Kidney glomerular epithelial cell (primary cell): ENCODE measurements around the gene TNK1.
"Not testable (repeated sequence)": the region's sequence is repeated elsewhere in the genome, so short reads cannot be mapped to it uniquely, and the experiment has no call there.

Experiments
- DNase-seq: peaks from one replicate; lab custom pipeline; 2025; lab: John Stamatoyannopoulos, UW

Gene TNK1

DNA sequence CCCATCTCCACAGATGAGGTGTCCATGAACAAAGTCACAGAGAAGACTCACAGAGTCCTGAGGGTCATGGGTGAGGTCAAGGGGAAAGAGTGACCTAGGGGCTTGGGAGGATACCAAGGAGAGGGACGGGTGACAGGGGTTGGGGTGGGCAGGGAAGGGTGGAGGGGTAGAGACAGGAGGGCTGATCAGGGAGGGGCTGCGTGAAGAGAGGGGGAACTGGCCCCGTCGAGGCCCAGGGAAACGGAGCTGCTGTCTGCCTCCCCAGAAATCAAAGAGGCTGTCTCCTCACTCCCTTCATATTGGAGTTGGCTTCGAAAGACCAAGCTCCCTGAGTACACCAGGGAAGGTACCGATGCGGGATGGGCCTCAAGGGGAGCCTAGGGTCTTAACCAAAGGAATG, 25.3 kb upstream of the TNK1 start:
- DNase-seq: no peak

GRCh38 chr17:7356072-7356549, 24.8 kb upstream of the TNK1 start:
- peak; percentile 48 for DNase-seq

GRCh38 chr17:7356756-7357155, 24.1 kb upstream of the TNK1 start:
- no peak for DNase-seq

DNA sequence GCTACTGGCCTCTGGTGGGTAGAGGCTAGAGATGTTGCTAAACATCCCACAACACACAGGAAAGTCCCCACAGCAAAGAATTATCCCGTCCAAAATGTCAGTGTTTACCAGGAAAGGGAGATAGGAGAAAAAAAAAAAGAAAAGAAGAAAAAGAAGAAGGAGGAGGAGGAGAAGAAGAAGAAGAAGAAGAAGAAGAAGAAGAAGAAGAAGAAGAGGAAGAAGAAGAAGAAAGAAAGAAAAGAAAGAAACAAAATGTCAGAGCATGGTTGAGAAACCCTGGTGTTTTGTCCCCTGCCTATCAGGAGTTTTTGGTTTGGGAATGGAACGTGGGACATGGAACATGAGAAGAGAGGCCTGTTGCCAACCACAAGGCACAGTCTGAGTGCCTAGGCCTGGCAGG, 23.5 kb upstream of the TNK1 start:
- DNase-seq: no peak

GRCh38 chr17:7361906-7362305, 19.0 kb upstream of the TNK1 start:
- no peak for DNase-seq

DNA sequence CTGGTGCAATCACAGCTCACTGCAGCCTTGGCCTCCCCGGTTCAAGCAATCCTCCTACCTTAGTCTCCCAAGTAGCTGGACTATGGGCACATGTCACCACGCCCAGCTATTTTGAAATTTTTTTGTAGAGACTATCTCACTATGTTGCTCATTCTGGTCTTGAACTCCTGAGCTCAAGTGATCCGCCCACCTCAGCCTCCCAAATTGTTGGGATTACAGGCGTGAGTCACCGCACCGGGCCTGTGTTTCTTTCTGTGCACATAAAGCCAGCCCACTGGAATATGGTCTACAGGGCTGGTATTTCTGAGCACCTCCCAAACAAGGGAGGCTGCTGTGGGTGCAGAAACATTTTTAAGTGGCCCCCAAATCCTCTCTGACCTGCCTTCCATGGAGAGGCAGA, 17.6 kb upstream of the TNK1 start:
- DNase-seq: no peak

- DNase-seq: not testable (repeated sequence)
These were observed 14.9 kb upstream of the TNK1 start for GRCh38 chr17:7365963-7366362.

DNA sequence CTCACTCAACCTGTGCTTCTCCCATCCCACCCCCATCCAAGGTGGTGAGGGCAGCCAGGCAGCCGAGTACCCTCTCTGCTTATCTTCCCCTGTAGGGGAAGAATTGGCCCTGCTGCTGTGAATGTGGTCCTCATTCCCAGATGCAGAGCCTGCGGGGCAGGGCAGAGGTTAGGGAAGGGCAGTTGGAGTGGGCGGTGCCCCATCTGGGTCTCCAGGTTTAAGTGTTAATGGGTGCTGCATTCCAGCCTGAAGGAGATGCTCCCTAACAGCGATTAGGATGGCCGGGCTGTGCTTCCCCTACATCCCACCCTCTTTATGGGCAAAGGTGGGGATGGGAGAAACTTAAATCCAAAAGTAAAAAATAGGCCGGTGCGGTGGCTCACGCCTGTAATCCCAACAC, 13.8 kb upstream of the TNK1 start:
- no peak for DNase-seq

GRCh38 chr17:7367918-7368598, 12.8 kb upstream of the TNK1 start:
- DNase-seq: no peak

GRCh38 chr17:7368599-7368994, 12.3 kb upstream of the TNK1 start:
- not testable (repeated sequence) for DNase-seq

- DNase-seq: no peak
These were observed 11.1 kb upstream of the TNK1 start for GRCh38 chr17:7369825-7370224.

GRCh38 chr17:7370853-7371252, 10.0 kb upstream of the TNK1 start:
- no peak for DNase-seq

DNA sequence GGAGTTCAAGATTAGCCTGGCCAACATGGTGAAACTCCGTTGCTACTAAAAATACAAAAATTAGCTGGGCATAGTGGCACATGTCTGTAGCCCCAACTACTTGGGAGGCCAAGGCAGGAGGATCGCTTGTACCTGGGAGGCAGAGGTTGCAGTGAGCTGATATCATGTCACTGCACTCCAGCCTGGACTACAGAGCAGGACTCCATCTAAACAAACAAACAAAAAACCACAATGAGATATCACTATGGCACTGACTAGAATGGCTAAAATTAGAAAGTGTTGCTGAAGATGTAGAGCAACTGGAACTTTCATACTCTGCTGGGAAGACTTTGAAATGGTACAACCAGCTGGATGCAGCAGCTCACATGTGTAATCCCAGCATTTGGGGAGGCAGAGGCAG, 6.5 kb upstream of the TNK1 start:
- DNase-seq: no peak

- no peak for DNase-seq
These were observed 1.8 kb upstream of the TNK1 start for GRCh38 chr17:7379134-7379533.

DNA sequence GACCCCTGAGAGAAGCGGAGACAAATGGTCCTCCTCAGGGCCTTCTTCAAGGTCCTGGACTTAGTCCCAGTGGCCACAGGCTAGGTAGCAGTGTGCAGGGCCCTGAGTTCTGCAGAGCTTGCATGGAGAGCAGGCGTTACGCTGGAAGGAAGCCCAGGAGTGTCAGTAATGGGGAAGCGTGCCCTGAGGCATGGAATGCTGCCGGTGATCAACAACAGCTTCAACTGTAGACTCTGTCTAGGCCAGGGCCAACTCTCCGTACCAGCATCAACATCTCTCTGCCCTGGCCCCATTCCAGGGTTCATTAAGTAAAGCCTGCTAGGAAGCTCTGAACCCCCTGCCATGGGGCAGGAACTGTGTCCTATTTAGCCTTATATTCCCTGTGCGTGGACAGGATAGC, 568 bp upstream of the TNK1 start:
- no peak for DNase-seq

DNA sequence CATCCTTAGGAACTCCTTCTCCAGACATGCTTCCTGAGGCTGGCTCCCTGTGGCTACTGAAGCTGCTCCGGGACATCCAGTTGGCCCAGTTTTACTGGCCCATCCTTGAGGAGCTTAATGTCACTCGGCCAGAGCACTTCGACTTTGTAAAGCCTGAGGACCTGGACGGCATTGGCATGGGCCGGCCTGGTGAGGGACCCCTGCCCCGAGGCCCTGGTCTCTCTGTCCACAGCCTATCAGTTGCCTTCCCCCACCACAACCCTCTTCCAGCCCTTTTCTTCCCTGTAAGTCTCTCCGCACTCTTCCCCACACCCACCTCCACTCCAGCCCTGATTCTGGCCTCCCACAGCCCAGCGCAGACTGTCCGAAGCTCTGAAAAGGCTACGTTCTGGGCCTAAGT, 2.0 kb downstream of the TNK1 start:
- DNase-seq: no peak

DNA sequence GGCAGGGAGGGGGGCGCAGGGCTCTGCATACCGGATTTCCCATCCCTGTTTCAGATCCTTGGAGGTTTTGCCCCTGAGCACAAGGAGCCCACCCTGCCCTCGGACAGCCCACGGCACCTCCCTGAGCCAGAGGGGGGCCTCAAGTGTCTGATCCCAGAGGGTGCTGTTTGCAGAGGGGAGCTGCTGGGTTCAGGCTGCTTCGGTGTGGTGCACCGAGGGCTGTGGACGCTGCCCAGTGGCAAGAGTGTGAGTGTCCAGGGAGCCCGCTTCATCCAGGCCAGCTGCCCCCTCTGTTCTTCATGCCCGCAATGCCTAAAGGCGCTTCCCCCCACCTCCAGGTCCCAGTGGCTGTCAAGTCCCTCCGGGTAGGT, 2.5 kb downstream of the TNK1 start:
- DNase-seq: no peak

GRCh38 chr17:7383742-7384488, 3.0 kb downstream of the TNK1 start:
- no peak for DNase-seq

DNA sequence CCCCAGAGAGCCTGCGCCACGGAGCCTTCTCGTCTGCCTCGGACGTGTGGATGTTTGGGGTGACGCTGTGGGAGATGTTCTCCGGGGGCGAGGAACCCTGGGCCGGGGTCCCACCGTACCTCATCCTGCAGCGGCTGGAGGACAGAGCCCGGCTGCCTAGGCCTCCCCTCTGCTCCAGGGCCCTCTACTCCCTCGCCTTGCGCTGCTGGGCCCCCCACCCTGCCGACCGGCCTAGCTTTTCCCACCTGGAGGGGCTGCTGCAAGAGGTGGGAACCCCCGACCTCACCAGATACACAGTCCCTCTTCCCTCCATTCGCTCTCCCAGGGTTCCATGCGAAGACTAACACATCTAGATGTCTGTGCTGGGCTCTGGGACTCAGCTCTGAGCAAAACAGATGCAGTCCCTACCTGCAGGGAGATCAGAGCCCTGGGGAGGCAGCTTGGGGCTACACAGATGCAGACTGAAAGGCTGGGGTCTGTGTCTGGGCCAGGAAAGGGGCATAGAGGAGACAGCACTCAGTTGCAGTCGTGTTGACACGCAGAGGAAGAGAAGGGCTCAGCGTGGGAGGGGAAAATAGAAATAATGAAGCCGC, 3.7 kb downstream of the TNK1 start:
- no peak for DNase-seq

DNA sequence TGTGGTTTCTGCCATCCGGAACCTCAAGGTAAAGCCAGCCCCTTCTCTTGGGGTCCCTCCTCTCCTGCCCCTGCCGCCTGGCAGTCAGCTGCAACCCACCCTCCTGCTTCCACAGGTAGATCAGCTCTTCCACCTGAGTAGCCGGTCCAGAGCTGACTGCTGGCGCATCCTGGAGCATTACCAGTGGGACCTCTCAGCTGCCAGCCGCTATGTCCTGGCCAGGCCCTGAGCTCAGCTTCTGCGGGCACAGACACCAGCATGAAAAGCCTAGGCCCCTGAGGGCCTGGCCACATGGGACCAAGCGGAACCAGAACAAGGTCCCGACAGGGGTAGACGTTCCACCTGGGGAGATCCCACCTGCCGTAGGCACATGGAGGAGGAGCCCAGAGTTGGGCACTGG, 8.0 kb downstream of the TNK1 start:
- DNase-seq: no peak

DNA sequence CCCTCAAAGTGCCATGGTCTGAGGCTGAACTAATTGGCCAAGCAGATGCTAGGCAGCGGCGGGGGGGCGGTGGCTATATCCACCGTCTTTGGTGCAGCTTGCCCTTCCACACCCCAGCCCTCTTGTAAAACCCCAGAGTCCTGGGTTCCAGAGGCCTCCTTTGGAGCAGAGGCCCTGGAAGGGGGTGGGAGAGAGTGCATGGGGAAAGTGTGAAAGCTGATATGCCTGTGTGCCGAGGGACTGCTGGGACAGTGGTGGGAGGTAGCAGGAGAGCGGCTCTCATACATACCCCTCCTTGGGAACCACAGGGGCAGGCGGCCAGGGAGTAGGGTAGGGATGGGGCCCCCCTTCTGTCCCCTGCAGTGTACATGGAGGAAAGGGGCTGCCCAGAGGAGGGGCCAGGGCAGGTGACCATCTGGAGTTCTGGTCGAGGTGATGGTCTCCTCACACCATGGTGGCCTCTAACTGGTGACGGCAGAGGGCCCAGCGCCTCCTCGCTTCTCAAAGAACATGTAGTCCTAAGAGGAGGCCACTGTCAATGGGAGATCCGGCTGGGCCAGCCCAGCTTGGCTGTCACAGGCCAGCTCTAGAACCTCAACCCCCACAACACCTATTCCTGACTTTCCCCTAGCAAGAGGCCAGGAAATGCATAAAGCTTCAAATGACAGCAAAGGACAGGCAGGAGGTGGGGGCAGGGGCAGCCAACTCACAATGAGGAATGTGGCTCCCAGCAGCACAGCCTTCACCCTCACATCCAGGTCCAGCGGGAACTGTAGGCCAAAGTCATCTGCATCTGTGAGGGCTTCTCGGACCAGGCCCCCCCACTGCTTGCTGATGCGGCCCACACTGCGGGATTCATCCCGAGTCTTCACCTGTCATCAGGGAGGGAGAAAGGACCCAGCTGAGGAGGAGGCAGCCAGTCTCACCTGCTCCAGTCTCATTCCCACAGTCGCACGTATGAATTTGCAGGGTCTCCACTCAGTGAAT, 9.3 kb downstream of the TNK1 start:
- no peak for DNase-seq

DNA sequence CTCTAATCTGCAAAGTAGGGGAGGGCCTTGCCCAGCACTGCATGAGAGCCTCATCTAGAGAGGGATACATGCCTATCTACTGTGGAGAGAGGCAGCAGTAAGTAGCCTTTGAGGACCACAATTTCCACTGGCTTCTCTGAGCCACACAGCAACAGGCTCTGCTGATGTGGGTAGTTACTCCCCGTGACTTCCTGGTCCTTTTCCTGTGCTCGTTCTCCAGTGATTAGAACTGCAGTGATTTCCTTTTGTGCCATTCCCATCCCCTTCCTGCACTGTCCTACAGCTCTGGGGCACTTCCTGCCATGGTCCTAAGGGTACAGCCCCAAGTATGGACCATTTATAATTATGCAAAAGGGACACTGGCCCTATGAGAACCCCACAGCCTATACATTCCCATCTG, 10.4 kb downstream of the TNK1 start:
- DNase-seq: no peak
